ENCODE results near the gene STRN4. TPM values are rescaled to one million over a fixed set of nuclear protein-coding genes. Genes with fewer than 3 reads are reported as not detected.
"Not testable (repeated sequence)": the region's sequence is repeated elsewhere in the genome, so short reads cannot be mapped to it uniquely, and the experiment has no call there.

Gene STRN4
- polyA plus RNA-seq, 1 donor from 2014 or later, result 153 TPM

GRCh38 chr19:46782355-46783019 is 36.2 kb upstream of the STRN4 start:
- H3K9ac ChIP-seq (ENCODE audit: low read length), result no peak overlapping the region
- no peaks in the 10 kb centered on the region for H3F3A ChIP-seq (ENCODE audit: insufficient read depth, low read length, poor library complexity, severe bottlenecking)
- no peak overlapping the region for H2AFZ ChIP-seq (ENCODE audit: low read depth, low read length)
- no peaks in the 10 kb centered on the region for H3K9me2 ChIP-seq (ENCODE audit: insufficient read depth, low read length)
- no peaks in the 10 kb centered on the region for H3K79me2 ChIP-seq (replicated peaks; ENCODE audit: insufficient read depth, low read length)
- no peak overlapping the region for H3K27ac ChIP-seq (ENCODE audit: low read length)
- H4K20me1 ChIP-seq (ENCODE audit: insufficient read depth), result no peaks in the 10 kb centered on the region
- peaks cover 9% of the 10 kb centered on the region for H3K27me3 ChIP-seq (ENCODE audit: insufficient read depth, low read depth, low read length)
- no peak overlapping the region for H3K4me3 ChIP-seq (ENCODE audit: low read length)
- TF ChIP-seq TAF1 (IDR thresholded peaks at IDR 0.05; ENCODE audit: low read depth), result no peak
- H3K36me3 ChIP-seq (ENCODE audit: insufficient read depth, low read length), result no peaks in the 10 kb centered on the region
- no peaks in the 10 kb centered on the region for H3K9me3 ChIP-seq (ENCODE audit: low read length)
- no peak overlapping the region for H3K4me2 ChIP-seq (ENCODE audit: low read length)

DNA sequence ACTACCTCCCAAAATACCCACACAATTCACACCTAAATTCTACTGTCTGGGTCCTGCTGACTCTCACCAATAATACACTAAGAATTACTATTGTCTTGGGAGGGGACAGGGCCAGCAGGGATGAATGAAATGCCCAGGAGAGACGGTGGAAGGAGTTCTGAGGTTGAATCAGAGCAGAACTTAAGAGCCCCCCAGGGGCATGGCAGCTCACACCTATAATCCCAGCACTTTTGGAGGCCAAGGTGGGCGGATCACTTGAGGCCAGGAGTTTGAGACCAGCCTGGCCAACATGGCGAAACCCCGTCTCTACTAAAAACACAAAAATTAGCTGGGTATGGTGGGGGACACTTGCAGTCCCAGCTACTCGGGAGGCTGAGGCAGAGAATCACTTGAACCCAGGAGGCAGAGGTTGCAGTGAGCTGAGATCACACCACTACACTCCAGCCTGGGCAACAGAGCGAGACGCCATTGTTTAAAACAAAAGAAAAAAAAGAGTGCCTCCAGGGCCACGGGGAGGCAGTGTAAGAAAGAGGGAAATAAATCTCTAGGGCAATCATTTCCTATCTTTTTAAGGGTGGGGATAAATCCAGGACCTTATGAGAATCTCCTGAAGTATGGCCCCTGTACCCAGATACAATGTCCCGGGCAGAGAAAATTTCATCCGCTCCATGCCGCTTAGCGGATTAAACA is 31.9 kb upstream of the STRN4 start:
- not testable (repeated sequence) for H3K27me3 ChIP-seq (ENCODE audit: insufficient read depth, low read depth, low read length); H3K9ac ChIP-seq (ENCODE audit: low read length); H3K9me2 ChIP-seq (ENCODE audit: insufficient read depth, low read length); H2AFZ ChIP-seq (ENCODE audit: low read depth, low read length); H3K4me3 ChIP-seq (ENCODE audit: low read length); H4K20me1 ChIP-seq (ENCODE audit: insufficient read depth); H3K36me3 ChIP-seq (ENCODE audit: insufficient read depth, low read length); H3K4me2 ChIP-seq (ENCODE audit: low read length); H3K27ac ChIP-seq (ENCODE audit: low read length); H3F3A ChIP-seq (ENCODE audit: insufficient read depth, low read length, poor library complexity, severe bottlenecking); H3K79me2 ChIP-seq (replicated peaks; ENCODE audit: insufficient read depth, low read length); H3K9me3 ChIP-seq (ENCODE audit: low read length)

GRCh38 chr19:46776927-46777911 is 31.0 kb upstream of the STRN4 start:
- Histone ChIP-seq H3K4me3 (ENCODE audit: low read length) (no peak overlapping the region), H3K9me2 (ENCODE audit: insufficient read depth, low read length) (no peaks in the 10 kb centered on the region), H2AFZ (ENCODE audit: low read depth, low read length) (no peak overlapping the region), H3F3A (ENCODE audit: insufficient read depth, low read length, poor library complexity, severe bottlenecking) (no peaks in the 10 kb centered on the region), H3K9me3 (ENCODE audit: low read length) (no peaks in the 10 kb centered on the region), H3K27ac (ENCODE audit: low read length) (no peak overlapping the region), H3K27me3 (ENCODE audit: insufficient read depth, low read depth, low read length) (no peaks in the 10 kb centered on the region), H3K36me3 (ENCODE audit: insufficient read depth, low read length) (no peaks in the 10 kb centered on the region), H3K4me2 (ENCODE audit: low read length) (no peak overlapping the region), H3K9ac (ENCODE audit: low read length) (no peak overlapping the region), H4K20me1 (ENCODE audit: insufficient read depth) (no peaks in the 10 kb centered on the region), H3K79me2 (replicated peaks; ENCODE audit: insufficient read depth, low read length) (no peaks in the 10 kb centered on the region)
- TF ChIP-seq TAF1 (IDR thresholded peaks at IDR 0.05; ENCODE audit: low read depth), result no peak
- TF ChIP-seq POLR2AphosphoS5 (IDR thresholded peaks at IDR 0.05), result no peak
- TF ChIP-seq EZH2 (IDR thresholded peaks at IDR 0.05; ENCODE audit: borderline replicate concordance, insufficient read depth, low read length, poor library complexity, severe bottlenecking), result no peak
- no peak for TF ChIP-seq MXI1 (conservative IDR thresholded peaks at IDR 0.05; ENCODE audit: poor library complexity, severe bottlenecking)
- TF ChIP-seq EP300 (conservative IDR thresholded peaks at IDR 0.05; ENCODE audit: poor library complexity, severe bottlenecking), result no peak
- no peak for TF ChIP-seq SMC3 (conservative IDR thresholded peaks at IDR 0.05; ENCODE audit: poor library complexity)

All from neural cell (in vitro differentiated cells).